Stomach smooth muscle (tissue), 2 donors: Measurements from ENCODE around the gene PLK1.
"Not testable (repeated sequence)": the region's sequence is repeated elsewhere in the genome, so short reads cannot be mapped to it uniquely, and the experiment has no call there.

Experiments used
- H3K27ac ChIP-seq: one replicate; pipeline ENCODE4 v1.7.0; 2013; ENCODE audit warnings: mild to moderate bottlenecking, low read length, inconsistent platforms
- H3K27me3 ChIP-seq, 2 donors: one replicate each; pipeline ENCODE4 v1.7.0; 2013; ENCODE audit warnings: low read length in 2 of 2; ENCODE audit not compliant: insufficient read depth in 2 of 2, control insufficient read depth in 1 of 2
- H3K36me3 ChIP-seq, 2 donors: one replicate each; pipeline ENCODE4 v1.7.0; 2013; ENCODE audit warnings: low read length in 2 of 2; ENCODE audit not compliant: control insufficient read depth in 2 of 2, insufficient read depth in 2 of 2
- H3K4me1 ChIP-seq: one replicate; pipeline ENCODE4 v1.7.0; 2013; ENCODE audit warnings: low read length; ENCODE audit not compliant: control insufficient read depth, insufficient read depth
- H3K4me3 ChIP-seq, 2 donors: one replicate each; pipeline ENCODE4 v1.7.0; 2013; ENCODE audit warnings: low read length in 2 of 2
- H3K9ac ChIP-seq, 2 donors: one replicate each; pipeline ENCODE4 v1.7.0; 2013; ENCODE audit warnings: low read length in 2 of 2, mild to moderate bottlenecking in 1 of 2
- H3K9me3 ChIP-seq, 2 donors: one replicate each; pipeline ENCODE4 v1.7.0; 2013; ENCODE audit warnings: low read length in 2 of 2; ENCODE audit not compliant: control insufficient read depth in 2 of 2
- donor health status: healthy.
- donor health status: Pancreatic carcinoma.

The PLK1 gene

GRCh38 chr16:23710008-23710407 lies 31.3 kb downstream of the PLK1 start:
- peaks cover 10 to 26% of the 10 kb centered on the region in 2 donors for H3K27me3 ChIP-seq
- H3K27ac ChIP-seq: no peak overlapping the region
- H3K4me3 ChIP-seq: no peak overlapping the region
- H3K9me3 ChIP-seq: peaks cover 18 to 25% of the 10 kb centered on the region in 2 donors
- H3K9ac ChIP-seq: no peak overlapping the region
- no peaks in the 10 kb centered on the region for H3K36me3 ChIP-seq
- H3K4me1 ChIP-seq: no peaks in the 10 kb centered on the region

GRCh38 chr16:23710504-23710903 lies 31.8 kb downstream of the PLK1 start:
- Histone ChIP-seq H3K27me3 (peaks cover 10 to 26% of the 10 kb centered on the region in 2 donors), H3K27ac (no peak overlapping the region), H3K9ac (no peak overlapping the region), H3K4me1 (no peaks in the 10 kb centered on the region), H3K4me3 (no peak overlapping the region), H3K36me3 (no peaks in the 10 kb centered on the region), H3K9me3 (peaks cover 18 to 25% of the 10 kb centered on the region in 2 donors)

- Histone ChIP-seq H3K27me3 (peaks cover 9 to 26% of the 10 kb centered on the region in 2 donors), H3K9ac (no peak overlapping the region), H3K27ac (no peak overlapping the region), H3K36me3 (no peaks in the 10 kb centered on the region), H3K9me3 (peaks cover 18 to 22% of the 10 kb centered on the region in 2 donors), H3K4me1 (no peaks in the 10 kb centered on the region), H3K4me3 (no peak overlapping the region)
Observed at GRCh38 chr16:23711785-23712184, 33.1 kb downstream of the PLK1 start.

GRCh38 chr16:23712976-23713375 lies 34.3 kb downstream of the PLK1 start, which contains the start of gene ERN2:
Gene ERN2, minus strand, starts transcription at chr16:23713222. Its CDS starts 35 bp downstream, at chr16:23713187.
- peaks cover 10 to 26% of the 10 kb centered on the region in 2 donors for H3K27me3 ChIP-seq

GRCh38 chr16:23716484-23716883 lies 37.8 kb downstream of the PLK1 start:
- Histone ChIP-seq H3K27me3 (peaks cover 10 to 24% of the 10 kb centered on the region in 2 donors), H3K4me3 (no peak overlapping the region), H3K4me1 (no peaks in the 10 kb centered on the region), H3K36me3 (no peaks in the 10 kb centered on the region), H3K9me3 (no peaks in the 10 kb centered on the region), H3K9ac (no peak overlapping the region), H3K27ac (no peak overlapping the region)

More at GRCh38 chr16:23712976-23713375, 34.3 kb downstream of the PLK1 start, which contains the start of gene ERN2:
- Histone ChIP-seq H3K4me3 (no peak within 1 kb of the TSS), H3K36me3 (no peaks in the 10 kb centered on the region), H3K4me1 (no peaks in the 10 kb centered on the region), H3K27ac (no peak within 1 kb of the TSS), H3K9me3 (peaks cover 18 to 22% of the 10 kb centered on the region in 2 donors), H3K9ac (no peak within 1 kb of the TSS)

GRCh38 chr16:23722613-23723240 lies 44.0 kb downstream of the PLK1 start:
- H3K4me3 ChIP-seq, H3K9ac ChIP-seq, H3K9me3 ChIP-seq, H3K27ac ChIP-seq, H3K27me3 ChIP-seq, H3K4me1 ChIP-seq, H3K36me3 ChIP-seq: not testable (repeated sequence)

GRCh38 chr16:23724096-23724784 lies 45.6 kb downstream of the PLK1 start:
- Histone ChIP-seq H3K27ac (no peak overlapping the region), H3K4me3 (no peak overlapping the region), H3K4me1 (no peaks in the 10 kb centered on the region), H3K9me3 (peaks cover 0 to 2% of the 10 kb centered on the region in 2 donors), H3K9ac (no peak overlapping the region), H3K36me3 (no peaks in the 10 kb centered on the region), H3K27me3 (no peaks in the 10 kb centered on the region)

- Histone ChIP-seq H3K27ac (no peak overlapping the region), H3K9me3 (peaks cover 0 to 2% of the 10 kb centered on the region in 2 donors), H3K9ac (no peak overlapping the region), H3K36me3 (no peaks in the 10 kb centered on the region), H3K4me1 (no peaks in the 10 kb centered on the region), H3K4me3 (no peak overlapping the region), H3K27me3 (no peaks in the 10 kb centered on the region)
Observed at GRCh38 chr16:23724785-23725131, 46.1 kb downstream of the PLK1 start.

- H3K4me1 ChIP-seq: no peaks in the 10 kb centered on the region
- no peaks in the 10 kb centered on the region for H3K36me3 ChIP-seq
- no peak overlapping the region for H3K9ac ChIP-seq
- H3K4me3 ChIP-seq: no peak overlapping the region
- no peak overlapping the region for H3K27ac ChIP-seq
- peaks cover 0 to 2% of the 10 kb centered on the region in 2 donors for H3K9me3 ChIP-seq
- peaks cover 0 to 2% of the 10 kb centered on the region in 2 donors for H3K27me3 ChIP-seq
Observed at GRCh38 chr16:23726710-23727109, 48.0 kb downstream of the PLK1 start.

- H3K27me3 ChIP-seq: peaks cover 0 to 2% of the 10 kb centered on the region in 2 donors
- no peak overlapping the region for H3K27ac ChIP-seq
Observed at GRCh38 chr16:23728112-23728477, 49.4 kb downstream of the PLK1 start.

More at GRCh38 chr16:23728112-23728477, 49.4 kb downstream of the PLK1 start:
- Histone ChIP-seq H3K9ac (no peak overlapping the region), H3K4me3 (no peak overlapping the region), H3K9me3 (no peaks in the 10 kb centered on the region), H3K36me3 (no peaks in the 10 kb centered on the region), H3K4me1 (no peaks in the 10 kb centered on the region)
